ENCODE results near the gene SAYSD1.
A peak's percentile ranks its signal among the peaks of the same experiment; 100 is the strongest.

Gene SAYSD1

DNA sequence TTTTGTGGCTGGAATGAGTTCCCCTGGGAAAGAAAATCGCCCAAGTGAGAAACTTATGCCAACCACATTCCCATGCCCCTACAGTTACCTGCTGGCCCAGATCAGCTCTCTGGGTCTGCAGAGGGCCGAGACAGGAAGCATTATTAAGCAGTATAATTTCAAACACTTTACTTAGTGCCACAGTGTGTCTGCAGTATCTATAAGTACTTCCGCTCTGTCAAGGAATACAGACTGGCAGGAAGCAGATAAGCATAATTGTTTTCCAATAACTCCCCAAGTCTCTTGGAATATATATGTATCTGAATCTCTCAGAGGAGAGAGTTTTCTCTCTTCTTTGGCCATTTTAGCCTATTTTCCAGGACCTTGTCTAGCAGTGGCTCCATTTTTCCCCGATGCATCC, 24.9 kb downstream of the SAYSD1 start:
- DNase-seq (ENCODE audit: low read depth in 1 of 2, low spot score in 1 of 2) = no peak
- no peak overlapping the region for H3K4me3 ChIP-seq (replicated peaks; ENCODE audit: insufficient read depth, low read length)
- peaks cover 18% of the 10 kb centered on the region for H3K27me3 ChIP-seq (ENCODE audit: insufficient read depth, poor library complexity, severe bottlenecking)
- H3K27ac ChIP-seq (replicated peaks) = no peak overlapping the region
- TF ChIP-seq, protein P1, sequence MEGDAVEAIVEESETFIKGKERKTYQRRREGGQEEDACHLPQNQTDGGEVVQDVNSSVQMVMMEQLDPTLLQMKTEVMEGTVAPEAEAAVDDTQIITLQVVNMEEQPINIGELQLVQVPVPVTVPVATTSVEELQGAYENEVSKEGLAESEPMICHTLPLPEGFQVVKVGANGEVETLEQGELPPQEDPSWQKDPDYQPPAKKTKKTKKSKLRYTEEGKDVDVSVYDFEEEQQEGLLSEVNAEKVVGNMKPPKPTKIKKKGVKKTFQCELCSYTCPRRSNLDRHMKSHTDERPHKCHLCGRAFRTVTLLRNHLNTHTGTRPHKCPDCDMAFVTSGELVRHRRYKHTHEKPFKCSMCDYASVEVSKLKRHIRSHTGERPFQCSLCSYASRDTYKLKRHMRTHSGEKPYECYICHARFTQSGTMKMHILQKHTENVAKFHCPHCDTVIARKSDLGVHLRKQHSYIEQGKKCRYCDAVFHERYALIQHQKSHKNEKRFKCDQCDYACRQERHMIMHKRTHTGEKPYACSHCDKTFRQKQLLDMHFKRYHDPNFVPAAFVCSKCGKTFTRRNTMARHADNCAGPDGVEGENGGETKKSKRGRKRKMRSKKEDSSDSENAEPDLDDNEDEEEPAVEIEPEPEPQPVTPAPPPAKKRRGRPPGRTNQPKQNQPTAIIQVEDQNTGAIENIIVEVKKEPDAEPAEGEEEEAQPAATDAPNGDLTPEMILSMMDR (IDR thresholded peaks at IDR 0.05; ENCODE audit: insufficient read depth, low read length) = no peak
- TF ChIP-seq GABPA (IDR thresholded peaks at IDR 0.05; ENCODE audit: low read depth) = no peak
- no peak for TF ChIP-seq SPI1 (IDR thresholded peaks at IDR 0.05; ENCODE audit: borderline replicate concordance, low read depth)
- TF ChIP-seq, protein P2, sequence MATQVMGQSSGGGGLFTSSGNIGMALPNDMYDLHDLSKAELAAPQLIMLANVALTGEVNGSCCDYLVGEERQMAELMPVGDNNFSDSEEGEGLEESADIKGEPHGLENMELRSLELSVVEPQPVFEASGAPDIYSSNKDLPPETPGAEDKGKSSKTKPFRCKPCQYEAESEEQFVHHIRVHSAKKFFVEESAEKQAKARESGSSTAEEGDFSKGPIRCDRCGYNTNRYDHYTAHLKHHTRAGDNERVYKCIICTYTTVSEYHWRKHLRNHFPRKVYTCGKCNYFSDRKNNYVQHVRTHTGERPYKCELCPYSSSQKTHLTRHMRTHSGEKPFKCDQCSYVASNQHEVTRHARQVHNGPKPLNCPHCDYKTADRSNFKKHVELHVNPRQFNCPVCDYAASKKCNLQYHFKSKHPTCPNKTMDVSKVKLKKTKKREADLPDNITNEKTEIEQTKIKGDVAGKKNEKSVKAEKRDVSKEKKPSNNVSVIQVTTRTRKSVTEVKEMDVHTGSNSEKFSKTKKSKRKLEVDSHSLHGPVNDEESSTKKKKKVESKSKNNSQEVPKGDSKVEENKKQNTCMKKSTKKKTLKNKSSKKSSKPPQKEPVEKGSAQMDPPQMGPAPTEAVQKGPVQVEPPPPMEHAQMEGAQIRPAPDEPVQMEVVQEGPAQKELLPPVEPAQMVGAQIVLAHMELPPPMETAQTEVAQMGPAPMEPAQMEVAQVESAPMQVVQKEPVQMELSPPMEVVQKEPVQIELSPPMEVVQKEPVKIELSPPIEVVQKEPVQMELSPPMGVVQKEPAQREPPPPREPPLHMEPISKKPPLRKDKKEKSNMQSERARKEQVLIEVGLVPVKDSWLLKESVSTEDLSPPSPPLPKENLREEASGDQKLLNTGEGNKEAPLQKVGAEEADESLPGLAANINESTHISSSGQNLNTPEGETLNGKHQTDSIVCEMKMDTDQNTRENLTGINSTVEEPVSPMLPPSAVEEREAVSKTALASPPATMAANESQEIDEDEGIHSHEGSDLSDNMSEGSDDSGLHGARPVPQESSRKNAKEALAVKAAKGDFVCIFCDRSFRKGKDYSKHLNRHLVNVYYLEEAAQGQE (IDR thresholded peaks at IDR 0.05; ENCODE audit: insufficient replicate concordance, low read depth) = no peak
- no peak for TF ChIP-seq POLR2AphosphoS5 (IDR thresholded peaks at IDR 0.05; ENCODE audit: low read depth)

DNA sequence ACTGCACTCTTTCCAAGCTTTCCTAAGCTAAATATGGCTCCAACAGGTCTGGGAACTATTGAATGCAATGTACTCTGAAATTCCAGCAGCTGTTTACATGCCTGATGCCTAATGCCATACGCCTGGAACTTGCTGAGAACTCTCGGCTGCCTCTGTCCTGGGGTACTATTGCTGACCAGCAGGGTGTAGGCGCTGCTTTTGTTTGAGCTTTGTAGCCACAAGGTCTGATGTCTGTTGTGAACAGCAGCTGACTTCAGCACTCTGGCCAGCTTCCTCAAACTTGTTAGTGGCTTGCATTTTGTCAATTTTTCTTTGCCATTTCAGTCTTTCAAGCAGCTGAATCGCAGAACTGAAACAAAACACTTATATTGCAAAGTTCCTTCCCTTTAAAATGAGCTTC, 26.7 kb downstream of the SAYSD1 start:
- TF ChIP-seq POLR2AphosphoS5 (IDR thresholded peaks at IDR 0.05; ENCODE audit: low read depth) (no peak), SPI1 (IDR thresholded peaks at IDR 0.05; ENCODE audit: borderline replicate concordance, low read depth) (no peak), GABPA (IDR thresholded peaks at IDR 0.05; ENCODE audit: low read depth) (no peak)
- TF ChIP-seq, protein P1 (IDR thresholded peaks at IDR 0.05; ENCODE audit: insufficient read depth, low read length) = no peak
- TF ChIP-seq, protein P2 (IDR thresholded peaks at IDR 0.05; ENCODE audit: insufficient replicate concordance, low read depth) = peak; percentile 93

DNA sequence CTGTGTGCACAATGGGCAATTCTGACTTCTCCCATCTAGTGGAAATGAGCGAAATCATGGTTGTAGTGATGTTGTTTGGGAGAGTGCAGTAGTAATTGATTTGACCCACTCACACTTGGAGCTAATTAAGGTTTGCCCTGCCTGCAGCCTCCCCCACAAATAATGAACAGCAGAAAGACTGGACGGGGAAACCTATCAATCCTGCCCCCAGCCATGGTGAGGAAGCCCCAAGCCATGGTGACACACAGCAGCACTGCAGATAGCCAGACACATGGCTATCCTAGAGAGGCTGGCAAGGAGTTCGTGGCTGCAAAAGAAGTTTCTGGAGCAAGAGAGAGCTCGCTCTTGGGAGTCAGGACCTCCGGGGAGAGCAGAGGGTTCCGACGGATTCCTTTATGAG, 27.8 kb downstream of the SAYSD1 start:
- no peak for DNase-seq (ENCODE audit: low read depth in 1 of 2, low spot score in 1 of 2)
- Histone ChIP-seq H3K27ac (replicated peaks) (no peak overlapping the region), H3K27me3 (ENCODE audit: insufficient read depth, poor library complexity, severe bottlenecking) (peaks cover 16% of the 10 kb centered on the region), H3K4me3 (replicated peaks; ENCODE audit: insufficient read depth, low read length) (no peak overlapping the region)
- TF ChIP-seq, protein P1 (IDR thresholded peaks at IDR 0.05; ENCODE audit: insufficient read depth, low read length) = no peak
- TF ChIP-seq, protein P2 (IDR thresholded peaks at IDR 0.05; ENCODE audit: insufficient replicate concordance, low read depth) = no peak
- TF ChIP-seq GABPA (IDR thresholded peaks at IDR 0.05; ENCODE audit: low read depth) (no peak), POLR2AphosphoS5 (IDR thresholded peaks at IDR 0.05; ENCODE audit: low read depth) (no peak), SPI1 (IDR thresholded peaks at IDR 0.05; ENCODE audit: borderline replicate concordance, low read depth) (no peak)

More for the DNA sequence above, 26.7 kb downstream of the SAYSD1 start:
- peak in 1 of 2 experiments; percentile 28 for DNase-seq (ENCODE audit: low read depth in 1 of 2, low spot score in 1 of 2)
- Histone ChIP-seq H3K27me3 (ENCODE audit: insufficient read depth, poor library complexity, severe bottlenecking) (peaks cover 18% of the 10 kb centered on the region), H3K4me3 (replicated peaks; ENCODE audit: insufficient read depth, low read length) (no peak overlapping the region), H3K27ac (replicated peaks) (no peak overlapping the region)
